Mesenchymal stem cell (in vitro differentiated cells and primary cell): ENCODE data around the gene RNF169. TPM values are rescaled to one million over a fixed set of nuclear protein-coding genes. Genes with fewer than 3 reads are reported as not detected.

ENCODE experiments used
- DNase-seq: peaks from one replicate; pipeline ENCODE4 v3.0.0-alpha.2; 2013
- H2AFZ ChIP-seq: one replicate; pipeline ENCODE4 v1.6.1; 2013; ENCODE audit warnings: low read depth, mild to moderate bottlenecking, control low read depth, inconsistent platforms, low read length, moderate library complexity
- H2AK5ac ChIP-seq: 2 replicates; pipeline ENCODE4 v1.6.1; 2013; ENCODE audit warnings: low read length, moderate library complexity, mild to moderate bottlenecking, inconsistent platforms; ENCODE audit not compliant: severe bottlenecking
- H2BK120ac ChIP-seq: one replicate; pipeline ENCODE4 v1.6.1; 2013; ENCODE audit warnings: low read depth, mild to moderate bottlenecking, inconsistent platforms, low read length, moderate library complexity
- H2BK12ac ChIP-seq, 2 experiments: one replicate each; pipeline ENCODE4 v1.6.1; 2013; ENCODE audit warnings: inconsistent platforms in 2 of 2, low read length in 2 of 2, mild to moderate bottlenecking in 2 of 2, moderate library complexity in 2 of 2, control low read depth in 1 of 2
- H2BK15ac ChIP-seq: one replicate; pipeline ENCODE4 v1.6.1; 2013; ENCODE audit warnings: mild to moderate bottlenecking, low read depth, inconsistent platforms; ENCODE audit not compliant: poor library complexity, severe bottlenecking
- H2BK5ac ChIP-seq: 2 replicates; pipeline ENCODE4 v1.6.1; 2013; ENCODE audit warnings: low read depth, mild to moderate bottlenecking, low read length, control low read depth, inconsistent platforms; ENCODE audit not compliant: poor library complexity, severe bottlenecking
- H3K14ac ChIP-seq, 2 experiments: one replicate each; pipeline ENCODE4 v1.6.1; 2013; ENCODE audit warnings: inconsistent platforms in 2 of 2, low read length in 2 of 2, control low read depth in 1 of 2, mild to moderate bottlenecking in 1 of 2, moderate library complexity in 1 of 2
- H3K18ac ChIP-seq, 2 experiments: one replicate each; pipeline ENCODE4 v1.6.1; 2013; ENCODE audit warnings: inconsistent platforms in 2 of 2, low read length in 2 of 2, control low read depth in 1 of 2, low read depth in 1 of 2, mild to moderate bottlenecking in 1 of 2
- H3K23ac ChIP-seq, 2 experiments: one replicate each; pipeline ENCODE4 v1.6.1; 2013; ENCODE audit warnings: inconsistent platforms in 2 of 2, low read length in 2 of 2, mild to moderate bottlenecking in 2 of 2, moderate library complexity in 2 of 2, control low read depth in 1 of 2
- H3K27ac ChIP-seq: 2 replicates; pipeline ENCODE4 v1.5.1; 2013; ENCODE audit warnings: mild to moderate bottlenecking, moderate library complexity, low read length, control low read depth, inconsistent platforms; ENCODE audit not compliant: poor library complexity, severe bottlenecking
- H3K27me3 ChIP-seq, 2 experiments: 2 replicates each; pipeline versions ENCODE4 v1.6.1 to v1.7.0; 2013; ENCODE audit warnings: low read length in 2 of 2, mild to moderate bottlenecking in 2 of 2, moderate library complexity in 2 of 2, control low read depth in 1 of 2, inconsistent platforms in 1 of 2; ENCODE audit not compliant: control insufficient read depth in 1 of 2, insufficient read depth in 1 of 2
- H3K36me3 ChIP-seq, 2 experiments: 2 replicates each; pipeline versions ENCODE4 v1.6.1 to v1.7.0; 2013; ENCODE audit warnings: low read length in 2 of 2, control low read depth in 1 of 2, inconsistent platforms in 1 of 2, low read depth in 1 of 2, mild to moderate bottlenecking in 1 of 2; ENCODE audit not compliant: insufficient read depth in 2 of 2, control insufficient read depth in 1 of 2
- H3K4ac ChIP-seq, 2 experiments: one replicate each; pipeline ENCODE4 v1.6.1; 2013; ENCODE audit warnings: inconsistent platforms in 2 of 2, low read length in 2 of 2, mild to moderate bottlenecking in 2 of 2, moderate library complexity in 2 of 2, control low read depth in 1 of 2, low read depth in 1 of 2
- H3K4me1 ChIP-seq: 2 replicates; pipeline ENCODE4 v1.6.1; 2013; ENCODE audit warnings: low read depth, low read length, control low read depth; ENCODE audit not compliant: control insufficient read depth, insufficient read depth
- H3K4me2 ChIP-seq: 2 replicates; pipeline ENCODE4 v1.6.1; 2013; ENCODE audit warnings: low read length, mild to moderate bottlenecking, inconsistent platforms; ENCODE audit not compliant: poor library complexity, severe bottlenecking
- H3K4me3 ChIP-seq, 2 experiments: 2 replicates each; pipeline versions ENCODE4 v1.5.1 to v1.7.0; 2013; ENCODE audit warnings: low read length in 2 of 2, mild to moderate bottlenecking in 2 of 2, control low read depth in 1 of 2, low read depth in 1 of 2; ENCODE audit not compliant: insufficient read depth in 1 of 2
- H3K79me1 ChIP-seq: replicated peaks from 2 replicates; pipeline ENCODE4 v1.6.1; 2013; ENCODE audit warnings: mild to moderate bottlenecking, control low read depth, low read length, inconsistent platforms; ENCODE audit not compliant: poor library complexity, severe bottlenecking
- H3K9ac ChIP-seq: 2 replicates; pipeline ENCODE4 v1.7.0; 2013; ENCODE audit warnings: mild to moderate bottlenecking, low read length, moderate library complexity
- H3K9me3 ChIP-seq: 2 replicates; pipeline ENCODE4 v1.7.0; 2013; ENCODE audit warnings: mild to moderate bottlenecking, low read length; ENCODE audit not compliant: control insufficient read depth
- H4K8ac ChIP-seq: one replicate; pipeline ENCODE4 v1.6.1; 2013; ENCODE audit warnings: inconsistent platforms, mild to moderate bottlenecking, low read length, moderate library complexity
- H4K91ac ChIP-seq: one replicate; pipeline ENCODE4 v1.6.1; 2013; ENCODE audit warnings: mild to moderate bottlenecking, low read length, inconsistent platforms
- WGBS: methylation state at CpG from one replicate; pipeline ENCODE4 v1.1.7; 2013; ENCODE audit warnings: mixed read lengths; 5-methylcytosine and 5-hydroxymethylcytosine counted together
- small RNA-seq: library from polyadenylated mRNA; stranded (forward); fragments of <200 nt; extraction: miRNeasy Mini kit (QIAGEN cat#:217004); gene quantifications from one replicate; pipeline ENCODE3, GENCODE V24; 2013; ENCODE audit warnings: low read depth

RNF169 gene

DNA sequence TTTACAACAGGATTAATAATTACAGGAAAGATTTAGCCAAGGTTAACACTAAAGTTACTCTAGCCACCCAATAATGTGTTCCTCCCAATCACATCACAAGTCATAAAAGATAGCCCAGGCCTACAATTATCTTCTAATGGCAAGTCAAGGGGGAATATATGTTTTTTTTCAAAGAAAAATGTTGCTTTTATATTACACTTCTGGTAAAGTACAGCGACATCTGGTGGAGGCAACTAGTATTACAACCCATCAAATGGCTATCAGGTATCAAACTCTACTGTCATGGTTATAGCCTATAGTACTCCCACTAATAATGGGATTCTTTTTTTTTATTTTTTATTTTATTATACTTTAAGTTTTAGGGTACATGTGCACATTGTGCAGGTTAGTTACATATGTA lies 128.5 kb downstream of the RNF169 start:
- Histone ChIP-seq H3K36me3 (peaks cover 13 to 47% of the 10 kb centered on the region in 2 experiments), H3K14ac (no peak overlapping the region), H3K79me1 (no peaks in the 10 kb centered on the region), H3K4me3 (no peak overlapping the region), H3K4ac (no peak overlapping the region), H3K18ac (no peak overlapping the region), H3K27ac (no peak overlapping the region), H3K23ac (no peak overlapping the region), H2BK120ac (no peak overlapping the region), H4K8ac (no peak overlapping the region), H3K9me3 (peaks cover 38% of the 10 kb centered on the region), H2AFZ (no peak overlapping the region), H2AK5ac (no peak overlapping the region), H2BK5ac (no peak overlapping the region), H3K27me3 (no peaks in the 10 kb centered on the region), H2BK12ac (no peak overlapping the region), H4K91ac (no peak overlapping the region), H3K9ac (no peak overlapping the region), H2BK15ac (no peak overlapping the region), H3K4me1 (no peaks in the 10 kb centered on the region), H3K4me2 (no peak overlapping the region)
- no peak for DNase-seq
- no CpG with 5 or more reads among the region's 1 CpG for WGBS

Small RNA genes within 50 kb of the gene (small RNA-seq; reads per million reads assigned to genes)
- gene MIR4696 (not detected), gene RN7SL239P (not detected)
